HG03457 (cell line): ENCODE measurements around the gene KPNB1.

ENCODE experiments used
- ATAC-seq: cut with Tn5 transposase; IDR thresholded peaks from one replicate; pipeline ENCODE4 v1.9.1; 2021; ENCODE audit warnings: moderate number of reproducible peaks; ENCODE audit not compliant: unreplicated experiment

Gene KPNB1

DNA sequence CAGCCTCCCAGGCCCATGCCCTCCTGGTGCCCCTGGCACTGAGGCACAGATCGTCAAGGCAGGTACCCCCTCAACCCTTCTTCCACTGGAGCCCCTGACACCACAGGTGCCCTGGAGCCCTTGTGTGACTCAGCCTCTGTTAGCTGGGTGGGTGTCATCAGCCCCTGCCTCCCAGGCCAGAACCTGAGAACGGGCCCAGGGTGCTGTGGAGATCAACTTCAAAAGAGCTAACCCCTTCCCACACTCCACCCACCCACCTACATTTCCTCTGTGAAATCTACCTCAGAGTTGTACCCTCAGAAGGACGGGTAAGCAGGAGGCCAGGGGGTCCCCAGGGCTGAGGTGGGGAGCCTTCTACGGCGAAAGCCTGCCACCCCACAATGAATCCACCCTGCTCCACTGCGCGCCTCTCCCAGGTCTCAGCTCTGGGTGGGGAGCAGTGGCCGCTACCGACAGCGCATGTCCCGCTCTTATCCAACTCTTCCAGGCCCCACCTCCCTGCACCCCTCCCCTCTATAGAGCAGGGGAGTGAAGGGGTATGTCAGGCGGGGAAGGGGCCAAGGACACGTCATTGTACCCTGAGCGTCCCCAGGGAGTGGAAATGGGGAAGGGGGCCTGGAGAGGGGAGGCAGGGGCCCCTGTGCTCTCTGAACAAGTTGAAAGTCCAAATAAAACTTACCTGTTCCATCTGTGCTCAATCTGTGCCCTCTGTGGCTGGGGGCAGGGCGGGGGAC is 61.8 kb downstream of the KPNB1 start:
- ATAC-seq, result no peak

DNA sequence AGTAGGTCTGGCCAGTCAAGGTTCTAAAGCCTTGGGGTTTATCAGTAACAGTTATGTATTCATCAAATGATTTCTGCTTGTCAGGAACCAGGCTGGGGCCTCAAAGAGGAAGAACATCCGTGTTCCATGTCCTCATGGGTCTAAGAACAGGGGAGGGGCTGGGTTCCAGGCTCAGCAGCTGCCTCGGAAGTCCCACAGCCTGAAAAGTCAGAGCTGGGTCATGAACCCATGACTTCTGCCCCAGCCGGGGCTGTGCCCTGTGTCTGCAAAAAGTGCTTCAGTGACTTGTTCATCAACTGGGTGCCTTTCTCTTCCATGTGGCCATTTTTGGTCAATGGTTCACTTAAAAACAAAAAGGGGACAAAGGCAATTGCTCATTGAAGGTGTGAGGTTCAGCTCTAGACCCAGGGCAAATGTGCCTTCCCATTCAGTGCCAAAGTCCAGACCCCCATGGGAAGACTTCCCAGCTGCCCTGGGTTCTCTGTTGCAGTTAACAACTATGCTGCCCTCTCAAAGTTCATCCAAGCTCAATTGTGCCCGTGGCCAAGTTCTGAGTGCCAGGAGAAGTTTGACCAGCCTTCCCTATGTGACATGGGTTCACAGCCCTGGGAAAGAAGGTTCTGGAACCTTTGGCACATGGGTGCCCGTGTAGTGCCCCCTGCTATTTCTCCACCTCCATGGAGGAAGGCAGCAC is 62.8 kb downstream of the KPNB1 start:
- no peak for ATAC-seq

DNA sequence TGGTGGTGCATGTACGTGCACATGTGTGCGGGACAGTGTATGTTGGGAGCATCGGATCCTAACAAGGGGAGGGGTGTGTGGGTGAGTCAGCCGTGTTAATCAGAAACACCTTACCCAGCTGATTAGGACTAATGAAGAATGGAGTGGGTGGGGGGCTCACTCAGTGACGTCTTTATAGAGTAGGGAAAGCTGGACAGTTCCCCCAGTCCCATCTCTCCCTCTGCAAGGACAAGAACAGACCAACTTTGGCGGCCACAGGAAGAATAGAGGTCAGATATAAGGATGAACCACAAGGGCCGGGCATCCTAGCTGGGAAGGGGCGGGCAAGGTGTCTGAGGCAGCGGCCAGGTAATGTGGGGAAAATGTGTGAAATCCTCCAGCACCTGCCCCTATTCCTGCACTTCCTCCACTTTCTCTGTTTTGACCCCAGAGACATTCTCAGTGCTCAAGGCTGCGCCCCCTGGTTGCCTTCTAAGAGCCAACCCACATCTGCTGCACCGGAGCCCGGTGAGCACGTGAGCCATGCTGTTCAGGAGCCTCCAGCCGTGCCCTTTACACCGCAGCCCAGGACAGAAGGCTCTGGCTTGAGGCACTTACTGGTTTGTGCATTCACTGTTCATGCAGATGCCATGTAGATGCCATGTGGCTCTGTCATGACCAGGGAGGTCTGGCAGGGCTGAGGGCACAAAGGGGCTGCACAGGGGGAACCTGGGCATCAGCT is 64.4 kb downstream of the KPNB1 start:
- no peak for ATAC-seq

DNA sequence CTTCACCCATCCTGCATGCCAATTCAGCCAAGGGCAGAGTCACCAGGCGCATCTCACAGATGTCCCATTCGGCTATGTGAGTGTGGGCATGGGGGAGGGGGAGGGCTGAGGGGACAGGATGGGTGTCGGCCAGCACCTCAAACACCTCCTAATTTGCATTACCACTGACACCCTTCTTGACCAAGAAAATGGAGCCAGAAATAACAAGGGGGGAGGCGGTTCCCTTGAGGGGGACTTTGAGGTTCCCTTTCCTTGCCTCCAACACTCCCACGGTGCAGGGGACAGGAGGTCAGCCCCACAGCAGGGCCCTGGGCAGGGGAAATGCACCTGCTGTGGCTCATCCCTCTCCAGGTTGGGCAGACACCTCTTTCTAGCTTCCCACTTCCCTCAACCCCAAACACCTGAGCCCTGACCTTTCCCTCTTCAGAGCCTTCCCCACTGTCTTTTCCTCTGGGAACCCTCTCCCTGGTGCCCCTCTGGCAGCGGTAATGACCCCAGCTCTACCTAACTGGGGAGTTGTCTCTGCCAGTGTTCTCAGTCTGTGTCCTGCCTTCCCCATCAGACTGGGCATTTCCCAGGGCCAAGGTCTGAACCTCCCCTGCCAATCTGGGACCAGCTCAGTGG is 65.2 kb downstream of the KPNB1 start:
- no peak for ATAC-seq

DNA sequence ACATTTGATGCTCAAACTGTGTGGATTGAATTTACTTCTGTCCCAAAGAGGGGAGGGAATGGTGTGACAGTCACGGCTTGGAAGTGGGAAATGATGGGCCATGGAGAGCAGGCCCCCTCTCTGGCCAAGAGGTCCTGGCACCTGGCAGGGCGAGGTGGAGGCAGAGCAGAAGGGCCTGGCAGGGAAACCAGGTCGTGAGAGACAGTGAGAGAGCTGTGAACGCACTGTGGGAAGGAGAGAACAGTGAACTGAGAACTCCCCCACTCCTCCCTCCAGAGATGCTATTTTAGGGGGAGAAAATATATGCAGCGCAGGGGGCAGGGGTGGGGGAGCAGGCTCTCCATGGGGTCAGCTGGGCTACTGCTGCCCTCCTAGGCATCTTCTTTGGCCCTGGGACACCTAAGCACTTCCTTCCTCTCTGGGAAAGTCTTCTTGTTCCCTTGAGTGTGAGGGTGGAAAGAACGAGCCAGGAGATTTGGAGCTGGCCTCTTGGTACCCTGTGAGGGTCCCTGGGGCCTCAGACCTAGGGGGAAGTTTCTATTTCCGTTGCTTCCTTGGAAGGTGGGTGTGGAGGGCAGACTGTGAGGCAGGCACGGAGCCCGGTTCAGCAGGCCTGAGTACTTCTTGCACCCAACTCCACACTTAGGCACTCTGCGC is 66.1 kb downstream of the KPNB1 start:
- ATAC-seq, result no peak

DNA sequence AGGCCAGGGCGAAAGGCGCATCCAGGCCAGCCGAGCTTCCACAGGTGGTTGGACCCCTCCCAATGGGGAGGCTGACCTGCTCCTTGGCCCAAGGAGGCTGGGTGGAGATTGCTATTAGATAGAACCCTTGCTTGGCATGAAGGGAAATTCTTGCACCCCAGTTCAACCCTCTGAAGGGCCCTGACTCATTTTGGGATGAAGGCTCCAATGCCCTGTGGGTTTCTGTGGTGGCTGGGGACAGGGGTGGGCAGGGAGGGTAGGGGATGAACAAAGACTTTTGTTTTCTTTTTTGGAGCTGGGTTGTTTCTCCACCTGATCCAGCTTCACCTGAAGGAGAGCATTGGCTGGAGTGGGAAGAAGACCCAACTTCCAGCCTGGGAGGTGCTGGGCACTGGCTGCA is 66.7 kb downstream of the KPNB1 start:
- ATAC-seq, result no peak

DNA sequence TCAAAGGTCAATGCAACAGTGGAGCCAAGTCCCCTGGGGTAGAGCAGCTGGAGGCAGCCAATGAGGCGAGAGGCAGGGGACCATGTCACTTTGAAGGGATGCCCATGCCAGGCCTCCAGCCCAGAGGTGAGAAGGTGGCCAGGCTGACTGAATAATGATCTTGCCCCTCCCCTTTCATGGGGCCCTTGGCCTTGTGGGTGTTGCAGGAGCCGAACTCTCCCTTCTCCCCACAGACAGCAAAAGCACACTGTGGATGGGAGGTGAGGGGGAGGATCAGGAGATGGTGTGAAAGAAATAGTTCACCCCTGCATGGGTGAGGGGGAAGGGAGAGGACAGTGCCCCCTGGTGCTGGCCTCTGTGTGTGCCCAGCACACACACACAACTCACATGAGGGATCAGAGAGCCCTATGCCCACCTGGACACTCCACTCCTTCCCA is 67.6 kb downstream of the KPNB1 start:
- no peak for ATAC-seq

DNA sequence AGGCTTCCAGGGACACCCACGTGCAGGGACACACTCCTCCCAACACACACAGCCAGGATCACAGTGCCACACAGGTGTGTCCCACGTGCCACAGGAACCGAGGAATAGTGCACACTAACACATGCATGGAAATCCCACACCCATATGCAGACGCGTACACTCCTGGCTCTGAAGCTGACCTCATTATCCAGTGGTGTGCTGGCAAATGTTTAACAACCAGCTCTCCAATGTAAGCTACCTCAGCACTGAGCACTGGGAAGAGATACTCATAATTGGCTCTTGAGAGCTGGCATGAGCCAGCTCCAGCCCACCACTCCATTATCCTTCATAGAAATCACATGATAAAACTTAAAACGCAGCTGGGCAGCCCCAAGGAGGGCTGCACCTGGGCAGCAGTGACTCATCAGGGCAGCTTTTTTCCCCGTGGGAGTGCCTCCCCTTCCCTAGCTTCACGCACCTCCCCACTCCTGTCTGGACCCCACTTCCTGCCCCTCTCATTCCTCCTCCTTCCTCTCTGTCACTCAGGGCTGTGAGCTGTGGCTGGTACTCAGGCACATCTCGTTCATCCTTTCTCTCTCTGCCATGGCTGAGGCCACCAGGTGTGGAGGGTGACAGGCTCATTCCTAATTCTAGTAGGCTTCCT is 68.4 kb downstream of the KPNB1 start:
- no peak for ATAC-seq

DNA sequence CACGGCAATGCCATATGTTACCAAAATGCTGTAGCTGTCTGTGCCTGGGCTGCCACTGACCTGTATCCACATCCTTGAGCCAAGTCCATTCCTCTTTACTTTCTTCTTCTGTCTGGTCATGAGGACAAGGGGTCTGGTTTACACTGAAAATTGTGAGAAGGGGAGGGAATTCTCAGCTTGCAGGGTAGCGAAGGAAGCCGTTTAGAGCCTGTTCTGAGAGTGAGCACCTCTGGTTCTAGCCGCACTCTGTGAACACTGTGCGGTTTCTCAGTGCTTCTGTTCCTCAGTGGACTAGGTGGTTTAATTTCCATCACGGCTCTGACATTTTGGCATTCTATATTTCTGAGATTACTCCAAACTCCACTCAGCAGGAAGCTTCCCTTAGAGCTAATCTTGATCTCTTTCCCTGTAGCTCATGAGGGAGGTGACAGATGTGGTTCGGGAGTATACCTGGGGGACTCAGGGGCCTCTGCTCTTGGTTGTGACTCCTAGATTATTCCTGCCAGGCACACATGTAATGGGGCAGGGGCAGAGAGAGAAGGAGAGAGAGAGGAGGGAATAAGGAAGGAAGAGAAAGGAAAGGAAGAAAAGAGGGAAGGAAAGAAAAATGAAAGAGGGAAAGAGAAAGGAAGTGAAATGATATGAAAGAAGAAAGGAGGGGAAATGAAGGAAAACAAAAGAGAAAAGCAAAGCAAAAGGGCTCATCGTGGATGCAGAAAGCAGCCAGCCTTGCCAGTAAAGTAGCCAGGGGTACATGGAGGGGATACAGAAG is 69.1 kb downstream of the KPNB1 start:
- no peak for ATAC-seq

DNA sequence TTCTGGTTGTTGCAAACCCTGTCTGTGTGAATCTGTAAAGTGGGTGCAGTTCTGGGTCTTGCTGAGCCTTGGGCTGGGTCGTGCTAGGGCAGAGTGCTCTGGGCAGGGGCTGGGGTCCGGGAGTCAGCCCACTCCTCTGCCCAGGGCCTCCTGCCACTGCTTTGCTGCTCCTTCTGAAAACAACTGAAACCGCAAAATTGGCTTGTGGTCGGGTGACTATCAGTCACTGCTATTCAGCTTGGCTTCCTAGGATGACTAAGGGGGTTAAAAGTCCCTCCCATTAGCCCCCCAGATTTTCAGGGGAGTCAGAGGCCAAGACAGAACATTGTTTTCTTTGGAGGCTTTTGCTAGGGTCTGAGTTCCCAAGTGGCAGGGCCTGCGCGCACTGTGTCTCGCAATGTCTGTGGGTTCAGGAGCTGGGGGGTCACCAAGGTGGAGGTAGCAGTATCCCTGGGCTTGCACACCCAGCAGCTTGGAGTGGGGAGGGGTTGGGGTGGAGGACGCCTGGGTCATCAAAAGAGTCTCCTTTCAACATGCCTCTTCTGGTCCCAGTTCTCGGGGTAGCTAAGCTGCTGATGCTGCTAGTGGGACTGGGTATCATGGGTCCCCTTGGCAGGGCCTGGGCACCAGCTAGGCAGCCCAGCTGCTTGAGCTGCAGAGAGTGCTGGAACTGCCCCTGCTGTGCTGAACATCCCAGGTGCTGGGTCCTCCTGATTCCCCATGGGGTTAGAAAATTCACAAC is 69.9 kb downstream of the KPNB1 start:
- ATAC-seq, result no peak

DNA sequence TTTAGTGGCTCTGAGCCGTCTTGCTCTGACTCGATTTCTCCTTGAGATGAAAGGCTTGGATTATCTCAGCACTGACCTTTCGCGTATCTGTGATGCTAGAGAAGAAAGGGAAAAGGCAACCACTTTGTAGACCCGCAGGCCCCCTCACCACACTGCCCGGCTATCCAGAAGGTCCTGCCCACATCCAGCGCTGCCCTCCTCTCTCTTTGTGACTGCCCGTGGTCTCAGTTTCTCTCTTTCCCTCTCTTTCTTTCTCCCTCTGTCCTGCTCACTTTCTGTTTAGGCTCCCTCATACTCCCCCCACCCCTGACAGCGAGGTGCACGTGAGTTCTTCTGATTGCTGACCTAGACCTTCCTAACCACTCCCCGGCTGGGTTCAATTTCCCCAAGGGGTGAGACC is 70.5 kb downstream of the KPNB1 start:
- no peak for ATAC-seq

DNA sequence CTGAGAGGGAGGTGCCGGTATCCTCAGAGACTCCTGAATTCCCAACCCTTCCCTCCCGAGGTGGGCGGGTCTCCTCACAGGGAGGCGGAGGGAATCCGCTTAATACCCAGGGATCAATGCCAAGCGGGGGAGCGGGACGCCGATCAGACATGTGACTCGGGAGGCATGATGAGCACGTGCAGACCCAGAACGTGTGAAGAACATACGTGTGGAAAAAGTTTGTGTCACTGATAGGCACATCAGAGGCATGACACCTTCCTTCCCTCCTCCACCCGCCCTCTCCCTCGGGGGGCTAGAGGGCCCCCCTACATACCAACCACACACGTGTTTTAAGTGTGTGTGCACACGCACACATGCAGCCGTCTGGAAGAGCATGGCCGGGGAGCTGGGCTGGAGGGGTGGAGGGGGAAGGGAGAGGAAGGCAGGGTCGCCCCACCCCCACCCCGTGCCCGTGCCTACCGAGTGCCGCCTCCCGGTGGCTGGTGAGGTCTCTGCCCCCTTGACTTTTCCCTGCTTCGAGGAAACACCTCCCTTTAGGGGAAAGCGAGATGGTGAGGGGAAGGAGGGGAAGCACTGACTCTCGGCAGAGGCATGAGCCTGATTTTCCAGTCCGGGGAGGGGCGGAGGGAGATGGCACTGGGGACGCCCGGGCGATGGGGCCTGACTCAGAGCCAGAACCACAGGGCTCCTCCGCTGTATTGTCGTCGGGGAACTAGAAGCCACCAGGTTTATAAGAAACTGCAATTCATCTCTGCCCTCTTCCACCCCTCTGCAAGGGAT is 71.2 kb downstream of the KPNB1 start:
- ATAC-seq, result no peak

DNA sequence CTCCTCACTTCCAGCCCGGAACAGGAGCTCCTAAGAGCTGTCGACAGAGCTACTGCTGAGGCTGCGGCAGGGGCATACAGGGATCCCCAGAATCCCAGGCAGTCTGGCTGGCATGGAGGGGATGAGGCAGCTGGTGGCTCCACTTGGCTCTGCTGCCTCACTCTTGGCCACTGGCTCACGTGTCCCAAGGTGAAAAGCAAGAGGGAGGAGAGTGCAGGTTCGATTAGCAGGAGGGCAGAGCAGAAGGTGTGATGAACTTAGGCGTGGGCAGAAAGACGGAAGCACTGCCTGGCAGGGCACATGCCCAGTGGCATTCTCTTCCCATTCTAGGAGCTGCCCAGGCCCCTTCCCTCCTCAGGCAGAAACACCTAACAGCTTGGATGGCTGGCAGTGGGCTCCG is 72.0 kb downstream of the KPNB1 start:
- no peak for ATAC-seq

DNA sequence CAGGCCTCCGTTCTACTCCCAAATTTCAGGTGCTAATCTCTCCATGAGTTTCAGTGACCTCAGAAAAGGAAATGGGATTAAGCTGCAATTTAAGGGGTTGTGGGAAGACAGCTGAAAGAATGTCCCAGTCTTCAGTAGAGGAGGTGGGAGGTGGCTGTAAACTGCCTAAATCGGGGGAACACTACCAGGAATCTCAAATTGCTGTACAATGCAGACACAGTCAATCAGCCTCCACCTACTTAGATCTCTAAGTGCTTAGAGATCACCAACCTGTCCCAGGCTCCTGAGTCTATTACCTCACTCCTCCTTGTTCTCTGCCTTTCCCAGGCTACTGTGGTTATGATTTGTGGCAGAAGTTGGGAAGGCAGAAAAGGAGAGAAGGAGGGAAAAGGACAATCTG is 75.0 kb downstream of the KPNB1 start:
- ATAC-seq, result no peak

DNA sequence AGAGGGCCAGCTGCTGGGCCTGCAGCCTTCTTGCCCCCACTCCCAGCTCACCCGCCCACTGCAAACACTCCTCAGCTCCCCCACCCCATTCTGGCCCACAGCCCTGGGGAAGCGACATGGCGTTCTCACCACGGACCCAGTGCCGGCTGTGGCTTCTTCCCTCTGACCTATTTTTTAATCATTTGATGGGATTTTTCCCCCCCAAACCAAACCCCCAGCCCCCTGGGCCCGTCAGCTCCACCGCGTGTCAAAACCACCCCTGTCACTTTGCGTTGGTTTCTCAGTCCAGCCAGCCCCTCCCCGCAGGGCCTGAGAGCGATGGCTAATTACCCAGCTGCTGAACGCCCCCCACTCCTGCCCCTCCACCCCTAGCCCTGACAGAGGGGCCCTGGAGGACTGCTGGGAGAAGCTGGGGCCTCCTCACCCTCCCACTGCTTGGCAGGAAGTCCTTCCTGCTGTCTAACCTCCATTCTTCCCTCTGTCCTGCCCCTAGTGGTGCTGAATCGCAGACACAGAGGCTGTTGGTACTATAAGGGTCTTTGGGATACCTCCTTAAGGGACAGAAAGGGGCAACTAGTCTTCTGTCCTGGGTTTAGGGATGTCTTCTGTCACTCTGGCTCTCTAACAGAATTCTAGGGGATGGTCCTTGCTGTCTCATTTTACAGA is 75.9 kb downstream of the KPNB1 start:
- no peak for ATAC-seq

DNA sequence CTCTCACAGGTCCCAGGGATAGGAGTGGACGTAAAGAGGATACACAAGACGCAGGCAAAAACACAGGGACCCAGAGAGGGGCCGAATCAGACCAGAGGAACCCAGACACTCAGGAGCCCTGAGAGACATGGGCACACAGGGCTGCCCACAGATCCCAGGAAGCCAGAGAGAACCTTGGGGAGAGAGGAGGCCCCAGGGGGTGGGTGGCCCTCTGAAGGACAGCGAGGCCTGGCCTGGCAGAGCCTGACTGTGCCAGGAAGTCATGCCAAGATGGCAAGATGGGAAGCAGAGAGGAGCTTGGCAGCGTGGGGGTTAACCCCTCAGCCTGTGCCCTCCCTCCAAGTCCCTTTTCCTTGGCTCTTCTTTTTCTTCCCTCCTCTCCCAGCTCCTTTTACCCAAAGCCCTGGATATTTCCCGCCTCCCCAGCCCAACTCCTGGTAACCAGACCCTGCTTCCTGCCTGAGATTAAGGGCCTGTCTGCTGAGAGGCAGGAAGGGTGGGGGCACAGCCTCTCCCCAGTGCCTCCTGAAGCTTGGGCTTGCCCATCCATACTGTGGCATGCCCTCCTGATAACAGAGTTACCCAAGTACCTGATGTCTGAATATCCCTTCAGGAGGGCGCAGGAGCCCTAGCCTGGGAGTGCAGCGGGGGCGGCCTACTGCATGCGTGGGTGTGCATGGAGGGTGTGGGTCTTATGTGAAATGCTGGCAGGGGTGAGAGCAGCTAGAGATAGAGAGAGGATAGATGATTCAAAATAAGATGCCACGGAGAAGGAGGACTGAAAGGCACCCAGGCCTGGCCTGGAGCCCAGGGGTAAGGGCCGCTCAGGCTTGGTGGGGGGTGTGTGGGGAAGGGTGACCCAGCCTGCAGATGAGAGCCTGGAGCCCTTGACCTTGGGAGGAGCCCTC is 77.3 kb downstream of the KPNB1 start:
- no peak for ATAC-seq

DNA sequence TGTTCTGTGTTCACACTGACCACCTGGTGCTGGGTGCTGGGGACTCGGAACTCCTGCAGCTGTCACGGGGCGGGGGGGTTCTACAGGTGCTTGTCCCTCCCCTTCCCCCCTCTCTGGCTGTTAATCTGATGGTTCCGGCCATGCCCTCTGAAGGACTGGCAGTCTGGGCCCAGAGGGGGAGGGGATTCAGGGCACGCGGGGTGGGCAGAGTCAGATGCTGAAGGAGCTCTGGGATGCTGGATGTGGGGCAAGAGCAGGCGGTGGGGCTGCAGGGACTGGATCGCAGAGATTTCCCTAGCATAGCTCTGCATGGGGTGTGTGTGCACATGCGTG is 78.0 kb downstream of the KPNB1 start:
- no peak for ATAC-seq
